ENCODE measurements around the gene POLR2J3.
"Not testable (repeated sequence)": the region's sequence is repeated elsewhere in the genome, so short reads cannot be mapped to it uniquely, and the experiment has no call there.

POLR2J3 gene

DNA sequence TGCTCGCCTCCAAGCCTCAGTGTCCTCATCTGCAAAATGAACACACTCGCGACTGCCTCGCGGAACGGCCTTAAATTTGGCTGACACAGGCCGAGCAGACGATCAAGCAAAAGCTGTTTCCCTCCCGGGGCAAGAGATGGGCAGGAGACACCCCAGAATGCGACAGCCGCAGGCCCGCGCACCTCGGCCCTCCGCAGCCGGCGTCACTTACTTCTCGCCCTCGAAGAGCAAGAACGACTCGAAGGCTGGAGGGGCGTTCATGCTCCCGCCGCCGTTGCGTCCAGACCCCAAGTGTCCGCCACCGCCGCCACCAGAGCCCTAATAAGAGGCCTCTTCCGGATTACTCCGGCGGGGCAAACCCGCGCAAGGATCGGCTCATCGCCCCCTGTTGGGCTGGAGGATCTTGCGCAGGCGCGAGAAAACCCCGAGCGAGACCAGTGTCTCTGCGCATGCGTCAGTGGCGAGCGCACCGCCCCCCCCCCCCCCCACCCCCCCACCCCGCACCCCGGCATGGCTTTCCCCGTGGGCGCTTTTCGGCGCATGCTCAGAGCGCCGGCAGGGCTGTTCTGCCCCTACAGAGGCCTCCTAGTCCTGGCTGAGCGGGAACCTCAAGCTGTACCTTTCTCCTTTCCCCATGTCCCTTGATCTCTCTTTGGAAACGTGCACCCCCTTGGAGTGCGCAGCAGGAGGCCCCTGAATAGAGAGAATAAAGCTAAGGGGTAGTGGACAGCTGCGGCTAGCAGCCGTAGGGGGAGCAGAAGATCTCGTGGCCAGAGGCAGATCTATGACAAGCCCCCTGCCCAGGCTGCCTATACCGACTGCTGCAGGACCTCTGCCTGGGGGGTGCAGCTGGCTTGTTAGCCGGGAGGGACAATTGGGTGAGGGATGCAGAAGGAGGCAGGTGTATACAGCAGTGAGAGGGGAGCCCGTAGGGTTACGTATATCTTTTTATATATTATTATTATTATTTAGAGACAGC is at the start of gene POLR2J3:
TSS of gene POLR2J3 (minus strand) at position 323 of the 979 bp plus-strand sequence. CDS start at position 261, 62 bp downstream.
- DNase-seq: not testable (repeated sequence)

DNA sequence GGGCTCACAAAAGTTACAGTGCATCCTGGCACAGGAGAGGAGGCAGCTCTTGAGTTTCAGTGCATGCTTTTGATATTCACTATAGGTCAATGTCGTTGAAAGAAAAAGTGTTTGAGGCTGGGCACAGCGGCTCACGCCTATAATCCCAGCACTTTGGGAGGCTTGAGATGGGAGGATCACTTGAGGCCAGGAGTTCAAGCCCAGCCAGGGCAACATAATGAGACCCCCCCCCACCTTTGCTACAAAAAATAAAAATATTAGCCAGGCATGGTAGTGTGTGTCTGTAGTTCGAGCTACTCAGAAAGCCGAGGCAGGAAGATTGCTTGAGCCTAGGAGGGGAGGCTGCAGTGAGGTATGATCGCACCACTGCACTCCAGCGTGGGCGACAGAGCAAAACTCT is 45.7 kb upstream of the POLR2J3 start:
- DNase-seq: not testable (repeated sequence)

DNA sequence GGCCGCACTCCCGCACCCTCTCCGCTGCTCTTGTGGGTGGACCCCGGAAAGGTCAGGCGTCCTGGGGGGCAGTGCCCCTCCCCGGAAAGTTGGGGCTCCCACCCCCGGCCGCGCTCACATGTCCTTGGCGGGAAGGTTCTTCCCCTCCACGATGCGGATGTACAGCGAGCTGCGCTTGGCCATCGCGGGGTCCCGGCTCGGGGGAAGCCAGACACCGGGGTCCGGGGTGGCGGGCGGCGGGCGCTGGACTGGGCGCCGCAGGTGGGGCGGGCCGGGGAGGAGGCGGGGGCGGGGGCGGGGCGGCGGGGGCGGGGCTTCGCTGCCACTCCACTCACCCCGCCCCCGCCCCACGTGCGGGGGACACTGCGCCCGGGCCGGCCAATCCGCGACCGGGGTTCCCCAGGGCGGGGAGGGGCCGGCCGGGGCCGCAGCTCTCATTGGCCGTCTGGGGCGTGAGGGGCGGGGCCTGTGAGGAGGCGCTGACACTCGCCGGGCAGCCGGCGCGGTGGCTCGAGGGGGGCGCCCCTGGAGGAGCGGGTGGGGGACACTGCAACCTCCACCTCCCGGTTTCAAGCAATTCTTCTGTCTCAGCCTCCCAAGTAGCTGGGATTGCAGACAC is 44.2 kb upstream of the POLR2J3 start, which contains the start of gene RASA4:
TSS of gene RASA4 (minus strand) at position 250 of the 619 bp plus-strand sequence. CDS start at position 183, 67 bp downstream.
- DNase-seq: not testable (repeated sequence)

DNA sequence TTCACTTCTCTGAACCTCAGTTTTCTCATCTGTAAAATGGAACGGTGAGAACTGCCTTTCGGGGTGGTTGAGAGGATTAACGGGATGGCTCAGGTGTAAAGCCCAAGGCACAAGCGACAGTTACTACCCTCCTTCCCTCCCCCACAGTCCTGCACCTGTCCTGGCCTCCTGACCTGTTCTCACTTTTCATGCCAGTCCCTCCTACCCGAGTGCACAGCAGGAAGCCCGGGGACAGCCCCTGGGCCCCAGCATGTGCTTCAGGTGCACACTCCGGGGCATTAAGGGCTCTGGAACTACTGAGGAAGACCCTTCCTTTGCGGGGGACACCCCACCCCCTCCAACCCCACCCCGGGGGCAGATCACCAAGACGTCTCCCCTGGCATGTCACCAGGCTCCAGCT is 43.5 kb upstream of the POLR2J3 start:
- not testable (repeated sequence) for DNase-seq

DNA sequence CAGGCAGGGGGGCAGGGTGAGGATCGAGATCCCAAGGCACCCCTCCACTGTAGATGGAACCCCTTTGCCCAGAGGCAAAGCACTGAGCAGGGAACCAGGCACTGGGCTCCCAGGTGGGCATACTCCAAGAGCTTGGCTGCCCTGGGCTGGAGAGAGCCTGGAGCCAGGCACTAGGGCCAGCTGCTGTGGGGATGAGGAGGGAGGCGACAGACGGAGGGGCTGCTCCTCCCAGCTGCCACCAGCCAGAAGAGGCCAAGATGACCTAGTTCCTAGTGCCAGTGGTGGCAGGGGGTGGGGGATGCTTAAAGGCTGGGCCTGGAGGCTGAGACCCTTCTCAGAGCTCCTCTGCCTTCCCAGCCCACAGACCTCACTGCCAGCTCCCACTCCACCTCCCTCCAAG is 42.5 kb upstream of the POLR2J3 start:
- DNase-seq: not testable (repeated sequence)

DNA sequence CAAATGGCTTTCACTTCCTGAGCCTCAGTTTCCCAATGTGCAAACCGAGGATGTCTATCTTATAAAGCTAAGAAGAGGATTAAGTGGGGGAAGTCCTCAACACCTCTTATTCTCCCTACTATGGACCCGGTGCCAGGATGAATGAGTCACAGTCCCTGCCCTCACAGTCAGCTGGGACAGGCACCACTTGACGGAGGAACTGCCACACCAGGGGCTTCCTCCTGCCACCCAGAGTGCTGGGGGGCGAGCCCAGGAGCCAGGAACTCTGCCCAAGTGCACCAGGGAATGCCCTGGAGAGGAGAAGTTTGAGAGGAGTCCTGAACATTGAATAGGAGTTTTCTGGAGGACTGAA is 41.9 kb upstream of the POLR2J3 start:
- DNase-seq: not testable (repeated sequence)

DNA sequence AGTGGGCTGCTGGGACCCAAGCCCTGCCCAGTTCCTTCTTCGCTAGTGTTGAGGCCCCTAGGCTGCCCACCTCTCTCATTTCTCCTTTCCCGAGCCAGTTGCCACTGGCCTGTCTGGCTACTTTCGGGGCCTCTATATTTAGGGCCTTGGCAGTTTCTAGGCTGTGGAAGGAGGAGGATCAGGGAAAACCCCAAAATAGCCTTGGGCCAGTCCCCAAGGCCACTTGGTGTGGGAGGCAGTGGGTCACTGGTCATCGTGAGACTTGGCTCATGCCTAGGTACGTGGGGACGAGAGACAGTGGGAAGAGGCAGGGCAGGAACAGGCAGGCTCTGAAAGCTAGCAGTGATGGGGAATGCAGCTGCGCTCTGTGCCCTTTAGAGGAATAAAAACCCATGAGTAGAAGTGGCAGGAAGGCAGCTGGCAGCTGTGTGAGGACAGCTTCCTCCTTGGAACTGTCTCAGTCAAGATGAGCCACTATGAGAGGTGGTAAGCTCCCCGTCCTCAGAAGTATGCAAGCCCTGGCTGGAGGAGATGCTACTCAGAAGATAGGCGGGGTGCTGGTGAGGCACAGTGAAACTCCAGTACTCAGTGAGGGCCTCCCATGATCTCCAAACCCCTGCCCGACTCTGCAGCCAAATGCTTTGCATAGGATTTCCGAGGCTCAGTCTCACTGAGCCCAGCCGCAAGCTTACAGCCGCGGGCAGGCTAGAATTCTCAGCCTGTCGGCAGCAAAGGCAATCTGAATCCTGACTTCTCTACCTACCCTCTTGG is 41.4 kb upstream of the POLR2J3 start:
- not testable (repeated sequence) for DNase-seq

DNA sequence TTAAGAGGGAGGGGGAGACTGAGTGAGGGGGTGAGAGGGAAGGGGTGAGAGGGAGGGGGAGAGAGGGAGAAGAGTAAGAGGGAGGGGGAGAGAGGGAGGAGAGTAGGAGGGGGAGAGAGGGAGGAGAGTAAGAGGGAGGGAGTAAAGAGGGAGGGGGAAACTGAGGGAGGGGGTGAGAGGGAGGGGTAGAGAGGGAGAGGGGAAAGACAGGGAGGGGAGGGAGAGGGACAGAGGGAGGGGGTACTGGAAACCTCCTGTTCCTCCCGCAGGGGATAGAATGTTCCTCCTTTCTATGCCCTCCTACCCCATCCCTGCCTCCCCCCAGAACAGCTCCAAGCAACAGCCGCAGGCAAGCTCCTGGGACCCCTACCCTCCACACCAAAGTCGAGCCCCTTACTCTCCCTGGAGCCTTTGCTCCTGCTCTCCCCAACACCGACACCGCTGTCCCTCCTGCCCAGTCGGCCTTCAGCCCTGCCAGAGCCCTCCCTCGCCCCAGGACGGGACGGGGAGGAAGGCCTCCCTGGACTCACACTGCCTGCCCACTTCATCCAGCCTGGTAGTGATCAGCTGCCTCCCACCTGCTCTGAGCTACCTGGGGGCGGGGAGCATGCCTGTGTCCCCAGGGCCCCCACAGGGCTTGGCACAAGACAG is 39.4 kb upstream of the POLR2J3 start:
- DNase-seq: not testable (repeated sequence)

DNA sequence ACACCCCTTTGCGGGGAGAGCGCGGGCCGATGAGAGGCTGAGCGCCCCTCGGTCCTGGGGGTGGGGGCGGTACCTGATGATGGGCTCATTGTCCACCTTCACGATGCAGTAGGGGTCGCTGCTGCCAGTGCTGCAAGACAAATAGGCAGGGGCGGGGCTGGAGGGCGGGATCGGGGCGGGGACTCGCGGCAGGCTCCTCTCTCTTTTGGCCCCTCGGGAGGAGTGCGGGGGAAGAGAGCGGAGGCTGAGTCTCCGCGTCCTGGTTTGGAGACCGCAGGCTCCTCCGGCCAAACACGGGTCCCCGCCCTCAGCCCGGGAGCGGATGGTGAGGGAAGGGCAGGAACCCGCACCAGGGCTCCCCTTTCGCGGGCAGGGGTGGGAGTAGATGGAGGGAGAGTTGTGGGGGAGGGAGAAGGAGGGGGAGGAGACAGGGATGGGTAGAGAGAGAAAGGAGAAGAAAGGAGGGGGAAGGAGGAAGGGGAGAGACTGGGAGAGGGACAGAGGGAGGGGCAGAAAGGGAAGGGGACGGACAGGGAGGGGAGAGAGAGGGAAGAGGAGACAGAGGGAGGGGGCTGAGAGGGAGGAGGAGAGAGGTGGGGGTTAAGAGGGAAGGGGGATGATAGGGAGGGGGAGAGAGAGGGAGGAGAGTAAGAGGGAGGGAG is 38.8 kb upstream of the POLR2J3 start:
- DNase-seq: not testable (repeated sequence)

DNA sequence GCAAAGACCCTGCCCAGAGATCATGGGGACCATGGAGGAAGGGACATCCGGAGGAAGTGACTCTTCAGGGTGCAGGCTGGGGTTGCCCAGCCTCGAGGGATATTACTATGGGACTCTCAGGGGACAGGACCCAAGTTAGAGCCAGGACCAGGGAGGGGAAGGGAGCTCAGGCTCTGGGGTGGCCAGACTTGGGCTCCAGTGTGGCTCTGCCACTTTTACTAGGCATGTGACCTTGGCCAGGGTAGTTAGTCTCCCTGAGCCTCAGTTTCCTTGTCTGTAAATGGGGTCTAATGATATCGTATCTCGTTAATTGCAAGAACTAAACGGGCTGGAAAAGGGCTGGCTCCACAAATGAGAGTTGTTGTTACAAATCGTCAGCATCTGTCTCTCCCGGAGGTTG is 38.1 kb upstream of the POLR2J3 start:
- not testable (repeated sequence) for DNase-seq

DNA sequence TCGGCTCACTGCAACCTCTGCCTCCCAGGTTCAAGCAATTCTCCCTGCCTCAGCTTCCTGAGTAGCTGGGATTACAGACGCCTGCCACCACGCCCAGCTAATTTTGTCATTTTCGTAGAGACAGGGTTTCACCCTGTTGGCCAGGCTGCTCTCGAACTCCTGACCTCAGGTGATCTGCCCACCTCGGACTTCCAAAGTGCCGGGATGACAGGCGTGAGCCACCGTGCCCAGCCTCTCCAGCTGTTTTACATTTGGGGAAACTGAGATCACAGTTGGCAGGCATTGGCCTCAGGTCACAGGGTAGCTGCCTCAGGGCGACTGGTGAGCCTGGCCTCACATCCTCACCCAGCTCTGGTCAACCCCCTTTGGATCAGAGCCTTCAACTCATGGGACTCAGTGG is 37.4 kb upstream of the POLR2J3 start:
- not testable (repeated sequence) for DNase-seq

DNA sequence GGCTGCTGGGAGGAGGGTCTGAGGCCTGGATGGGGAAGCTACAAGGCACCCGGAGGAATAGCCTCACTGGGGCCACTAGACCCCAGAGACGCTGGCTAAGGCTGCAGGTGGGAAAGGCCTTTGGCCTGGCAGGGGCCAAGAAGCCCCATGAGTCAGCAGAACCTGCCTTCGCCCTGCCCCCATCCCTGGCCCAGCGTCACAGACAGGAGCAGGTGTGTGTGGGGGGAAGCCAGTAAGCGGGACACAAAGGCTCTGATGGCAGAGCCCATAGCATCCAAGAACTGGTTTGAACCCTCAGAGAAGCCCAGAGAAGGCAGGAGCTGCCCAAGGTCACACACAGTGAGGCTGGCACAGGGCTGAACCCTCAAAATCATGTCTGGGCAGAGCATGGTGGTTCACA is 34.5 kb upstream of the POLR2J3 start:
- not testable (repeated sequence) for DNase-seq

DNA sequence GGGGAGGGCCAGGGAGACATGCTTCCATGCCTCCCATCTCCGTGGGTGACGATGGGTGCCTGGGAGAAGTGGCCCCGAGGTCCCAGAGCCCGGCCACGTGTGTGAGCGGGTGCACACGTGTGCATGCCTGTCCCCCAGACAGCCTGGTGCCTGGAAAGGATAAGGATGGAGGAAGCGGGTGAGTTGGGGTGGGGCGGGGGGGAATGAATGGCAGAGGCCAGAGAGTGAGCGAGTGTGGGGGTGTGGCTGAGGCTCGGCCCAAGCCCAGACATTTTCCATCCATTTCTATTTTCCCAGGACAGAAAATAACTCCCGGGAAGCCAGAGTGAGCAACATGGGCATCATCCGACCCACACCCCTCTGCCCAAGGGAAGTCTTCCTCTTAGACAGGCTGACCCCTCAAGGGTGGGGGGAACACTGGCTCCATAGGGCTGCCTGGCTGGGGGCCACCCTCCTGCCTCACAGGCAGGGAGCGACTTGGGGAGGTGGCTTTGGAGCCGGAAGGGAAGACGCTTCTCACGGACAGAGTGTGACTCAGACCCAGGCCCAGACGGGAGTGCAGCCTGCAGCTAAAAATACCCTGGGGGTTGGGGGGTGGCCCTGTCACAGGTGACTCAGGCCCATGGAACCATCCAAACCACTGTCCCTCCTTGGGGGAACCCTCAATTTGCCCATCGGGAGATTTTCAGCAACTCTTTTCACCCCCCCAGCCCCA is 32.2 kb upstream of the POLR2J3 start:
- not testable (repeated sequence) for DNase-seq

DNA sequence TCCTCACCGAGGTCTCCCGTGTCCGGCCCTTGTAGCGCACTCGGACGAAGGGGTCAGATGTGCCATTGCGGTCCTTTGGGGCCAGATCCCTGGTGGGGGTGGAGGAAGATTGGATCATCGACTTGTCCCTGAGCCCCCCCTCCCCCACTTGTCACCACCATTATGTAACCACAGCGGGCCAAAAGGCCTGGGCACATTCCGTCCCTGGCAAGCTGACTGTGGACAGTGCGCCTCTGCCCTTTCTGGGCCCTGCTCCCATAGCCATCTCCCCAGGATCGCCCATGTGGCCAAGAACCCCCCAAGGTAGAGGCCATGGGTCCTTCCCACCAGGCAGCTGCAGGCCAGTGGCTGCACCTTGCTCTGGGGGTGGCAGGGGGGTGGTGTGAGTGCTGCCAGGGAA is 29.9 kb upstream of the POLR2J3 start:
- not testable (repeated sequence) for DNase-seq

DNA sequence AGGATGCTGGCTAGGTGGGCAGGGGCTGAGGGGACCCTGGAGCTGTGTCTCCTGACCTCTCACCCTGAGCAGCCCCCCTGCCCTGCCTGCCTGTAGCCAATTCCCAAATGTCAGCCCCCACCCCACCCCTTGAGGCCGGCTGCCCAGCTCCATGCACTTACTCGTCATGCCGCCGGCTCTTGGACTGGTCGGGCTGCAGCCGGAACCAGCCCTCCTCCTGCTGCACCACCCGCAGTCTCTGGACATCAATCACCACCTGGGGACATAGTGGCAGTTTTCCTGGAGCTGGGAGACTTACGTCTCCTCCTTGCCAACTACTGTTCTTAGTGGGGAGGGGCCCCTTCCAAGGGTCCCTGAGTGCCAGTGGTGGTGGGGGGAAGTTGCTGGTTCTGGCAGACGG is 27.3 kb upstream of the POLR2J3 start:
- not testable (repeated sequence) for DNase-seq

DNA sequence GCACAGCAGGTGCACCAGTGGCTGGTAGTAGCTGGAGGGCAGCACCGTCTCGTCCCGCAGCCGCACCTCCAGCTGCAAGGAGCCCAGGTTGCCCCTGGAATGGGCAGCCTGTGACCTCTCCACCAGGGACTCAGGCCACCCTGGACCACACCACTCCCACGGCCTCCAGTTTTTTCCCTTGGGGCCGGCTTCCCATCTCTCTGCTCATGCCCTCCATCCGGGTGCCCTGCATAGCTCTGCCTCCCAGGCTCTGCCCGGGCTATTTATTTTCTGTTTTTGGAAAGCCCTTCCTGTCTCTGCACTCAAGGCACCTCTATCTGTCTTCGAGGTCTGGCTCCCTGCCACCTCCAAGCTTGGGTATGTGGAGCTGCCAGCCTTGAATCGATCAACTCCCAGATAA is 23.7 kb upstream of the POLR2J3 start:
- DNase-seq: not testable (repeated sequence)

DNA sequence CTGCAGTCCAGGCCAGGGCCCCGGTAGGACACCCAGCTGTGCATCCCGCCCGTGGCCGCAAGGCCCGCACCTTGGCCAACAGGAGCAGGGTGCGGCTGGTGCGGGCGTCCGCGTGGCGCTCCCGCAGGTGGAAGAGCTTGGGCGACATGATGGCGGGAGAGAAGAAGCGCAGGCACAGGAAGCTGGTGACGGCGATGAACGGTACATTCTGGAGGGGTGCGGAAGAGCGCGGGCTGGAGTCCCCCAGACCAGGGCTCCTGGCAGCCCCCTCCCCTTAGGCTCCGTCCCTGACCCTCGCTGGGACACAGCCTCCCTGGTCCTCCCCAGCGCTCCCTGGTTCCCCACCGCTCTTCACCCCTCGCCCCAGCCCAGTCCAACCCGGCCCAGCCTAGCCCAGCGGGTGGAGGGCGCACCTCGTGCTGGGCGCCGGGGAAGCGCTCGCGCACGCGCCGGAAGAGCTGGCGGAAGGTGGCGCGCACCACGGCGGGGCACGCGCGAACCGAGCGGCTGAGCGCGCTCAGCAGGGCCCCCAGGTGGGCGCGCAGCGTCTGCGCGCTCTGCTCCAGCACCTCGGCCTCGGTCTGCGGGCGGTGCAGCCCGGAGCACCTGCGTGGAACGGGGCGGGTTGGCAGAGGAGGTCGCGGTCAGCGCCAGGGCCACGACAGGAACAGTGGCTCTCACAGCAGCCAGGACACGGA is 21.4 kb upstream of the POLR2J3 start:
- DNase-seq: not testable (repeated sequence)

DNA sequence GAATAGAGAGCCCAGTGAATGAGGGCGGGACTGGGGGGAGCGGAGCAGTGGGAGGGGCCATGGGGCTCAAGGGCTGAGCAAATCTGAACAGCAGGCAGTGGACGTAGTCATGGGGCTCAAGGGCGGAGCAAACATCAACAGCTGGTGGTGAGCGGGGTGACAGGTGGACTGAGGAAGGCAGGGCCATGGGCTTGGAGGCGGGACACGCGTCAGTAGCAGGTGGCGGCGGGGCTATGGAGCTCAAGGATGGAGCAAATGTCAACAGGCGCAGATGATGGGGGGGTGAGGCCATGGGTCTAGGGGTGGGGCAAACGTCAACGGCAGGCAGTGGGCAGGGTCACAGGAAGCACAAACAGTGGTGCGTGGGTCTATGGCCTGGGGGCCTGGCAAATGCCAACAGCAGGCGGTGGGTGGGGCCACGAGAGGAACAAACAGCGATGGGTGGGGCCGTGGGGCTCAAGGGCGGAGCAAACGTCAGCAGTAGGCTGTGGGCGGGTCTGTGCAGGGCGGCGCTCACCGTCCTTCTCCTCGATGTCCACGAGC is 20.2 kb upstream of the POLR2J3 start:
- DNase-seq: not testable (repeated sequence)

DNA sequence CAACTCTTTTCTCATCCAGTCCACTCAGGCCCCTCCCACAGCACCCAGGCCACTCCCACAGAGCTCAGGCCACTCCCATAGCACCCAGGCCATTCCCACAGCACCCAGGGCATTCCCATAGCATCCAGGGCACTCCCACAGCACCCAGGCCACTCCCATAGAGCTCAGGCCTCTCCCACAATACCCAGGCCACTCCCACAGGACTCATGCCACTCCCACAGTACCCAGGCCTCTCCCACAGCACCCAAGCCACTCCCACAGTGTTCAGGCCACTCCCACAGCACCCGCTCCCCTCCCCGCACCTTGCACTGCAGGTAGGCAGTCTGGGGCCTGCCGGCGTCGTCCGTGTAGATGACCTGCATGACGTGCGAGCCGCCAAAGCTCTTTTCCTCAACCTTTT is 17.5 kb upstream of the POLR2J3 start:
- not testable (repeated sequence) for DNase-seq

DNA sequence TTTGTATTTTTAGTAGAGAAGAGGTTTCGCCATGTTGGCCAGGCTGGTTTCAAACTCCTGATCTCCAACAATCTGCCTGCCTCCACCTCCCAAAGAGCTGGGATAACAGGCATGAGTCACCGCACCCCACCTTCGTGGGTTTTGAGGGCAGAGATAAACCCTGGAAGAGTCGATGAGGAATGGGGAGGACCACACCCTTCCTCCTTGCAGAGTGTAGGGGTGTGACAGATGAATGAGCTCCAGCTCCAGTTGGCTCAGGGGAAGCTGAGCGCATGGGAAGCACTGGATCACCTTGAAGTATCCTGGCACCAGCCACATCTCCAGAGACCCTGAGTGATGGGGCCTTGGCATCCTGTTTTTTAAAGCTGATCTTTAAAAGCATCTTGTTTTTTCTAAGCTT is 11.1 kb upstream of the POLR2J3 start:
- not testable (repeated sequence) for DNase-seq
